Stimulated activated CD4-positive, alpha-beta T cell treated with anti-CD3 and anti-CD28 coated beads, TNF-alpha, amount 100 ng/mL, for 1 hour (primary cell): Measurements from ENCODE around the gene DISP3.

ENCODE experiments used
- DNase-seq, 3 donors: peaks; one replicate each; pipeline ENCODE4 v3.0.0-alpha.2; 2020; ENCODE audit warnings: low read depth in 3 of 3, low spot score in 1 of 3

The DISP3 gene

DNA sequence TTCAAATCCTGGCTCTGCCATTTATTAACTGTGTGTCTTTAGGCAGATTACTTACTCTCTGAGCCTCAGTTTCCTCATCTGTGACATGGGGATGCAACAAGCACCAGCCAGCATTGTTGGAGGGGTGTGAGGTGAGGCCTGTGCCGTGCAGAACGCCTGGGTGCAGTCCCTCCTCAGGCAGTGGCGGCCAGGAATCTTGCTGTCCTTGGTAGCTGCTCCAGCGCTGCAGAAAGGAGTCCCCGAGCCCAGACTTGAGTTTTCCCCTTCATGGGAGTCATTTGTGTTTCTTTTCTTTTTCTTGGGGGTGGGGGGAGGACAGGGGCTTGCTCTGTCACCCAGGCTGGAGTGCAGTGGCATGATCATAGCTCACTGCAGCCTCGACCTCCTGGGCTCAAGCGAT, 46.6 kb downstream of the DISP3 start:
- DNase-seq: no peak

DNA sequence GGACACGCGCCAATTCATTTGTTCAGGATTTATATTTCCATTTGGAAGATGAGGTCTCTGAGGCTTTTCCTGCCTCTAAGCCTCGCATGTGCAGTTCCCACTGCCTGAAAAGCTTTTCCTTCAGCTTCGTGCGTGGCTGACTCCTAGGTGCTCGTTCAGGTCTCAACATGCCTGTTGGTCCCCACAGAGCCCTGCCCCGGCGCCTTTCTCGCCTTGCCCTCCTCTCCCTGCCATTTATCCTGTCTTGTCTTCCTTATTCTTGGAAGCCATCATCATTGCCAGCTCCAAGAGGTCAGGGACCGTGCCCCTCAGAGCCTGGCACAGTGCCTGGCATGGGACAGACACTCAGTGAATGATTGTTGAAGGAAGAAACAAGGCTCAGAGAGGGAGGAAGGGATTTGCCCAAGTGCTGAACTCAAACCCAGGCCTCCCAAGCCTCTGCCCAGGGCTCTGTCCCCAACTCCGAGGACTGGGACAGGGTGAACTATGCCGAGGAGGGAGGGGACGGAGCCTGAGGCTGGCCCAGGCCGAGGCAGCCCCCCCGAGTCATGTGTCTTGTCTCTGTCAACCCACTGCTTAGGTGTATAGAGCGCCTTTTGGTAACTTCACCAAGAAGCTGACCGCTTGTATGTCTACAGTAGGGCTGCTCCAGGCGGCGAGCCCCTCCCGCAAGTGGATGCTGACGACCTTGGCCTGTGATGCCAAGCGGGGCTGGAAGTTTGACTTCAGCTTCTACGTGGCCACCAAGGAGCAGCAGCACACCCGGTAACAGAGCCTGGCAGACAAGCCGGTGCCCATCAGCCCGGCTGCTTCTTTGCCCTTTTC, 47.3 kb downstream of the DISP3 start:
- no peak for DNase-seq

DNA sequence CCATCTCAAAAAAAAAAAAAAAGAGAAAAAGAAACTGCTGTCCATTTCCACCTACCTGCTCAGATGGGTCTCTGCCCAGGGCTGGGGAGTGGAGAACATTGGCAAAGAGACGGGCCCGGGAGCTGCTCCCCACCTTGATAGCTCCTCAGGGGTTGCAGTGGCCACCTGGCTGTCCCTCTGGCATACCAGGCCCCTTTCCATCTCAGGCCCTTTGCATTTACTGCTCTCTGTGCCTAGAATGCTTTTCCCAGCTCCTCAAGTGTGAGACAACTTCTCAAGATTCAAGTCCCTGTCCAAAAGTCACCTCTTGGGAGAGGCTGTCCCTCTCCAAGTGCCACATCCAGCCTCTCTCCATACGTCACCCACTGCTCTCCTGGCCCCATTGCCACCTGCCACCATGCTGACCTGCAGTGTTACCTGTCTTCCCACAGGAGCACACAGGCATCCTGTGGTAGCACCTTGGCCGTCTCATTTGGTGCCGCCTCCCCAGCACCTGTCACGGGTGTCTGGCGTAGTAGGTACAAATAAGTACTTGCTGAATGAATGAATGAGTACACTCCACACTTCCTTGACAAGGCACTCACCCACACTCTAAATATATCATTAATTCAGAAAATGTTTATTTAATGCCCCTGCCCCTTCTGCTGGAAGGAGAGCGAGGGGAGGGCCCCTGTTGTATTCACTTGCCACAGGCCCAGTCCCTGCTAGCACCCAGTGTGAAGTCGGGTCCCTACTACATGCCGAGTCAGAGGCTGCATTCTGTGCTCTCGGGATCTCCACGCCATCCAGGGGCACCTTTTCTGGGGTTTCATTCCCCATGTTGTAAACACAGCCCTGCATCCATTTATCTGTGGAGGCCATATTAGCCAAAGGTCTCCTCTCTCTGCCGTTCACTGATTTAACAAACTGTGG, 48.8 kb downstream of the DISP3 start:
- DNase-seq: no peak

DNA sequence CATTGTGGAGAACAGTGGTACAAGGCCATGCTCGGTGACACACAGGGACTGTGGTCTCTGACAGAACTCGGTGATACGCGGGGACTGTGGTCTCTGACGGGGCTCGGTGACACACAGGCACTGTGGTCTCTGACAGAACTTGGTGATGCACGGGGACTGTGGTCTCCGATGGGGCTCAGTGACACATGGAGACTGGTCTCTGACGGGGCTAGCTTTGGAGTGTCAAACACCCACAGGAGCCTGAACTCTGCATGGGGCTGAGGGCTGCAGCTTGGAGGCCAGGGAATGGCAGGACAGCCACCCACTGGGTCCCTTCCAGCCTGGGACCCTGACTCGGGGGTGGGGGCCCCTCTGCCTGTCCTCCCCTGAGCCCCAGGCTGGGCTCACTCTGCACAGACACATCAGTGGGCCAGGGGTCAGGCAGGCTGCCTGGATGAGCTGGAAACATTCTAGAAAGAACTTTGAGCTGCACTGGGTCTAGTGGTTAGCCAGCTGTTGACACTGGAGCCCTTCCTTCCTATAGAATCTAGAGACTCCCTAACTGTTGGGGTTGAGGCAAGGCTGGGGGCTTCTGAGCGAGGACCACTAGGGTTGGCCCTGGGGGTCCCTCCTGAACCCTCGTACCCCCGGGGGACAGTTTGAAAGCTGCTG, 49.8 kb downstream of the DISP3 start:
- no peak for DNase-seq

DNA sequence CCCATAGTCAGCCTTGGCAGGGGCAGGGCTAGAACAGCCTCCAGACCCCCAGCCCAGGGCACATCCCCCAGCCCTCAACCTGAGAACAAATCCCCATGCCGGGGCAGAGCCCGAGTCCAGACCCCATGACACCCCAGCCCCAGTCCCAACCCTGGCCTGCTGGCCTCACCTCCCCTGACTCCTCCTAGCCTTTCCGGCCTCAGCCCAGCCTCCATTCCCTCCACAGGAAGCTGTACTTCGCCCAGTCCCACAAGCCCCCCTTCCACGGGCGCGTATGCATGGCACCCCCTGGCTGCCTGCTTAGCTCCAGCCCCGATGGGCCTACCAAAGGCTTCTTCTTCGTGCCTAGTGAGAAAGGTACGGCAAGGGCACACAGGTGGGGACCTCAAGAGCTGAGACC, 50.4 kb downstream of the DISP3 start:
- DNase-seq: no peak

DNA sequence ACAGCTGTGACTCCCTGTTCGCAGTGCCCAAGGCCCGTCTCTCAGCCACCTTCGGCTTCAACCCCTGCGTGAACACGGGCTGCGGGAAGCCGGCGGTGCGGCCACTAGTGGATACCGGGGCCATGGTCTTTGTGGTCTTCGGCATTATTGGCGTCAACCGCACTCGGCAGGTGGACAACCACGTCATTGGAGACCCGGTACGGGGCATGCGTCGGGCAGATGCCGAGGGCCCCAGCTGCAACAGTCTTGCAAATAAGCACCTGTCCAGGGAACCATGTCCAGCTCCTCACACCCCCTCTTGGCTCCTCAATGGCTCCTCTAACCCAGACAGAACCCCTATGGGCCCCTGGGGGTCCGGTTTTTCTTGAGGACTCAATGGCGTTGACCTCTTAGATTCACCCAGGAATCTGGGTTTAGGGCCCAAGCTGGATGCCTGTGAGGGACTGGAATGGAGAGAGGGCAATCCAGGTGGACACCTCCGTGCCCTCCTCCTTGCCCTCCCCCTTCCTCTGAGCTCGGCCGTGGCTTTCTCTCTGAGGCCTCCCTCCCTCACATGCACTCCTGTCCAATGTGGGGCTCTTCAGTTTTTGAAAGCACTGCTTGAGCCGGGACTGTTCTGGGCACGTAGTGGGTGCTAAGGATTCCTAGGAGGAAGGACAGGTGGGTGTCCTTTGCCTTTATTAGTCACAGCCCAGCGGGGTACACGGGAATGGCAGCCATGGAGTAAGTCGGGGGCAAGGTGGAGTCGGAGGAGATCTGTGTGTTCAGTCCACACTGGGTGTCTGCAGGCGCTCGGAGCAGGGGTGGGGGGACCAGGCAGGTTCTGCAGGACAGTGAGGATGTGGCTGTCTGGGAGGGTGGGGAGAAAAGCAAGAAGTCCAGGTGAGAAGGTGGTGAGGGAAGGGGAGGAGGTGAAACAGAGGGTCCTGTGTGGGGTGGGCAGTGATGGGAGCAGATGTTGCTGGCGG, 51.1 kb downstream of the DISP3 start:
- DNase-seq: no peak

DNA sequence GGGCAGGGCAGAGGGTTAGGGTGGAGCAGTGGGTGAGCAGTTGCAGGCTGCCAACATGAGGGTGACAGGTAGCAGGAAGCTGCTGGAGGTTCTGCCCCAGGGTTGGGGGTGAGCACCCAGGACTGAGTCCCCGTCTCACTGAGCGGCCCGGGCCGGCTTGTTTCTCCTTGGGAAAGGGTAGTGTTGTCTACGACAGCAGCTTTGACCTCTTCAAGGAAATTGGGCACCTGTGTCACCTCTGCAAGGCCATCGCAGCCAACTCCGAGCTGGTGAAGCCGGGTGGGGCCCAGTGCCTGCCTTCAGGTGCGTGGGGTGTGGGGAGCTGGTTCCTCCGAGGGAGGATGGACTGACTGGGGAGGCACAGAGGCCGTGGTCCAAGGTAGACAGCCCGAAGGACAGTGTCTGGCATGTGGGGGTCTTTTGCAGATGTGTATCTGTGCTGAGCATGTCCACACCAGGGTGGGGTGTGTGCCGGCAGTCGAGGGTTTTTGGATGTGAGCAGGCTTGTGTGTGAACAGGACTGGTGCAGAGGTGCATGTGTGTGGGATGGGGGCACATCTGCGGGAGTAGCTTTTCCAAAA, 51.9 kb downstream of the DISP3 start:
- no peak for DNase-seq

DNA sequence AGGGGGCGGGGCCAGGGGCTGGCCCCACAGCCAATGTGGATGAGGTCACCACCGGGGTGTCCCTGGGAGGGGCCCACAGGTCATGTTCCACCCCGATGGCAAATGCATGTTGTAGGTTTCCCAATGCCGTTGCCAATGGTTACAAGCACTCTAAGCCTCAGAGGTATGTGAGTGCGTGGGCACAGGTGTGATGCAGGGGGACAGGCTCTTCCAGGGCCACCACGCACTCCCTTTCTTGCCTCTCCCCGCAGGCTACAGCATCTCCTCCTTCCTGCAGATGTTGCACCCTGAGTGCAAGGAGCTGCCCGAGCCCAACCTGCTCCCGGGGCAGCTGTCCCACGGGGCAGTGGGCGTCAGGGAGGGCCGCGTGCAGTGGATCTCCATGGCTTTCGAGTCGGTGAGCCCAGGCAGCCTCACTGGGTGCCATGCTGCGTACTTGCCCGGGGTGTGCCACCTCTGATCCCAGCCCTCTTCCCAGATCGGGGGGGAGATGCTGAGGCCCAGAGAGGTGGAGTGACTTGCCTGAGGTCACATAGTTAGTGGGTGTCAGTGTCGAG, 52.4 kb downstream of the DISP3 start:
- no peak for DNase-seq

DNA sequence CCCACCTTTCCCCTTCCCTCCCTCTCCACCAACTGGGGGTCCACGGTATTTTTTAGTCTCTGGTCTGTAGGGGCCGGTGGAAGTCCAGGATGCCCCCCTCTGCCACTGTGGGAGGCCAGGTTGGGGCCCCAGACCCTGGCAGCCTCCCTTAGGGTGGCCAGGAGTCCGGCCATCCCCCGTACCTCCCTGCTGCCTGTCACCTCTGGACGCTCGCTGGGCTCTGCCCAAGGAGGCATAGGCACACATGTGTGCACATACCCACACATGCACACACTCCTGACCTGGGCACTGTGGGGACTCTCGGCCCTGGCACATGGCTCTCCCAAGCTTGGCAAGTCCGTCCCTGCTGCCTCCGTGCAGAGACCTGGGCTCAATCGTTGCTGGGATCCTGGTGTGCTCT, 53.0 kb downstream of the DISP3 start:
- DNase-seq: no peak

DNA sequence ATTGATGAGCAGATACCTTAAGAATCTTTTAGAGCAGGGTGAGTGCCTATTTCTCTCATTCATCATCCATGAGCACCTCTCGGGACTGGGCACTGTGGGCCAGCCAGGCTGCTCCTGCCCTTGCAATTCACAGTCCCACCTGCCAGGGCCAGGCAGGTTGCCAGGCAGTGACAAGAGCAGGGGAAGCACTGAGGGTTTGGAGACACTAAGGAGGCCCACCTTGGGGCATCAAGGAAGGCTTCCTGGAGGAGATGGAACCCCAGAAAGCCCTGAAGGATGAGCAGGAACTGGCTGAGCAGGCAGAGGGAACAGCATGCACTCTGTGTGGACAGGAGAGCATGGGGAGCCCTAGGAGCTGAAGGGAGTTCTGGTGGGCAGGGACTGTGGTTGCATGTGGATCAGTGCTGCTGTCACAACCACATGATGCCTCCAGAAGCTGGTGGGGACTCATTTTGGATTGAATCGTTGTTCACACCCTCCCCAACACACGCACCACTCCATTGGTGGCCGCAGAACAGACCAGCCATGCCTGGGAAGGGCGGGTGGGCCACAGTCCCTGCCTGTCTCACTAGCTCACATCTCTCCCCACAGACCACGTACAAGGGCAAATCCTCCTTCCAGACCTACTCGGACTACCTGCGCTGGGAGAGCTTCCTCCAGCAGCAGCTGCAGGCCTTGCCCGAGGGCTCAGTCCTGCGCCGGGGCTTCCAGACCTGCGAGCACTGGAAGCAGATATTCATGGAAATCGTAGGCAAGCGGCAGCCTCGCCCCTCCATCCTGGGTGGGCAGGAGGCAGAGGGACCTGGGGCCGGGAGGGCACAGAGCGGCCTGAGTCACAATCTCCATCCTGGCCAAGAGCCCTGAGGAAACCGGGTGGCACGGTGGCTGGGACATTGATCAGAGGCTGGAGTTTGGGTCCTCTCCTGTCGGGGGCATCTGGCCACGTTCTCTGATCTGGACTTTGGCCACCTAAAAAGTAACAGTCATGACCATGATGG, 55.1 kb downstream of the DISP3 start:
- DNase-seq: no peak

DNA sequence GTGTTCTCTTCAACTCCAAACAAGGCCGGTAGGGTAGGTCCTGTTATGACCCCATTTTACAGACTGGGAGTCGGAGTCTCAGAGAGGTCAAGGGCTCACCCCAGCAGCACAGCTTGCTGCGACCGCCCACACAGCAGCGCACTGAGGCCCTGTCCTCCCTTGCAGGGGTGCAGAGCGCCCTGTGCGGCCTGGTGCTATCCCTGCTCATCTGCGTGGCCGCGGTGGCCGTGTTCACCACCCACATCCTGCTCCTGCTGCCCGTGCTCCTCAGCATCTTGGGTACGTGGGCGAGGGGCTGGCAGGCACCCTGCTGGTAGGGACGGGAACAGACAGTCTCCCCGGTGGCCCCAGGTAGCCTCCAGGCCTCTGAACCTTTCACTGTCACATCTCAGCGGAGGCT, 55.9 kb downstream of the DISP3 start:
- no peak for DNase-seq

DNA sequence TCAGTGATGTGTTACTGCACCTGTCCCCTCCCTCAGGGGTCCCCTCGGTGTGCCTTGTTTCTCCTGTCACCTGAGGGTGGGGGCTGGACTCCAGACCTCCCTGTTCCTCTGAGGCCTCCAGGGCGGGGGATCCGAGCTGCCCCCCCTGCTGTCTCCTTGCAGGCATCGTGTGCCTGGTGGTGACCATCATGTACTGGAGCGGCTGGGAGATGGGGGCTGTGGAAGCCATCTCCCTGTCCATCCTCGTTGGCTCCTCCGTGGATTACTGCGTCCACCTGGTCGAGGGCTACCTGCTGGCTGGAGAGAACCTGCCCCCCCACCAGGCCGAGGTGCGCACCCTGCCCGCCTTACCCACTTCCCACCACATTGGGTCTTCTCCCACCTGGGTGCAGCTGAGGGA, 56.4 kb downstream of the DISP3 start:
- DNase-seq: no peak

DNA sequence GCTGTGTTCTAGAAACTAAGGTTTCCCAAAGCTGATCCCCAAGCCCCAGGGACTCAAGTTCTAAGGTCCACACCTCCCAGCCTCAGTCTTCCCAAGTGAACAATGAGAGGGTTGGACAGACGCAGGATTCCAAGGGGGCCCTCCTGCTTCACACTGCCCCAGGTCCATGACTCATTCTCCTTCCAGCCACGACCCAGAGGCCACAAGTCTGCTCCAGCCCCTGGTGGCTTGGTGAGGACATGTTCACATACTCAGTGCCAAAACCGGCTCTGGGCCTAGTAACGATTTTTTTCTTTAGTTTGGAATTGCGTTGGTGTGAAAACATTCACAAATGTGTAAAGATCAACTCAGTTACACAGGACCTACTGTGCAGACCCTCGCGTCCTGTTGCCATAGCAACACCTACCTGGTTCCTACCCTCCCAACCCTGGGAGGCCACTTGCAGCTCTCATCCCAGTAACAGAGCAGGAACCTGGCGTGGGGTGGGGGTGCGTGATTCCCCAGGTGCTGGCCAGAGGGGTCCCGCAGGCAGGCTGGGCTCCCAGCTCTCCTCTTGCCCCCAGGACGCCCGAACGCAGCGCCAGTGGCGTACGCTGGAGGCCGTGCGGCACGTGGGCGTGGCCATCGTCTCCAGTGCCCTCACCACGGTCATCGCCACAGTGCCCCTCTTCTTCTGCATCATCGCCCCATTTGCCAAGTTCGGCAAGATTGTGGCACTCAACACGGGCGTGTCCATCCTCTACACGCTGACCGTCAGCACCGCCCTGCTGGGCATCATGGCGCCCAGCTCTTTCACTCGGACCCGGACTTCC, 57.0 kb downstream of the DISP3 start:
- DNase-seq: no peak

DNA sequence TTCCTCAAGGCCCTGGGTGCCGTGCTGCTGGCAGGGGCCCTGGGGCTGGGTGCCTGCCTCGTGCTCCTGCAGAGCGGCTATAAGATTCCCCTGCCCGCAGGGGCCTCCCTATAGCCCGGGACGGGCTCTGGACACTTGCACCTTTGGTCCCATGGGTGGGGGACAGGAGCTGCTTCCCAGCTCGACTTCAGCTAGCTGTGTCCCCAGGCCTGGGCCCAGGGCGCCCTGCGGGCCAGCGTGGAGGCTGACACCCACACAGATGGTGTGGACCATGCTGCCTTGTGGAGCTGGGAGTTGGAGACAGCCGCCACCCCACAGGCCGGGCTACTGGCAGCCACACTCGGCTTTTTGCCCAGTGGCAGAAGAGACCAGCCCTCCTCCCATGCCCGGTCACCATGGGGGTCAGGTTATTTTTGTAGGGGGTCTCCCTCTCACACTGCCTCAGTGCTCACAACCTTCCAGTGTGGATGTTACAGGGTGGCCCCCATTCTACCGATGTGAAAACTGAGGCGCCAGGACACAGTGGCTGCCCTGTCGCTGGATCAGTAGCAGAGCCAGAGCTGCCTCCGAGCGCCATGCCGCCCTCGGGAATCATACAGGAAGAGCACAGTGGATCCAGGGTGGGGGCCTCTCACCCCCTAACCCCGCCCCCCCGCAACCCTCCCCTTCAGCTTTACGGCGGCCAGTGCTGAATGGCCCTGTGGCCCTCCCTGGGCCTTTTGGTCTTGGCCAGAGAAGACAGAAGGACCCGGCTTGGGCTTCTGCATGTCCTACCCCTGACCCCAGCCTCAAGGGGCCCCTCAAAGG, 57.8 kb downstream of the DISP3 start:
- no peak for DNase-seq

DNA sequence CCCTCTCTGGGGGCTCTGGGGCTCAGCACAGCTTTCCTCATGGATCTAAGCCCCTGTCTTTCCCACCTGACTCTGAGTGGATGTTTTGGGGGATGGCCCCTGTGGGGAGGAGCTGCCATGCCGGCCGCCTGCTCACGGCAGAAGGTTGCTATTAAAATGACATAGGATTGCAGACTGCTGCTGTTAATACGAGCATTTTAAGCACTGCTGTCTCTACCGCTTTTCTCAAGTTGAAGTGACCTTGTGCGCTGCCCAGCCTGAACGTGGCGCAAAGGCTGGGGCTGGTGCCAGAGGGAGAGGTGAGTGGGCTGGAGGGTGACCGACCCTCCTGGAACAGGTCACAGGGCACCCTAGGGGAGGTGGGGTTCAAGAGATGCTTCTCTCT, 58.4 kb downstream of the DISP3 start:
- no peak for DNase-seq

DNA sequence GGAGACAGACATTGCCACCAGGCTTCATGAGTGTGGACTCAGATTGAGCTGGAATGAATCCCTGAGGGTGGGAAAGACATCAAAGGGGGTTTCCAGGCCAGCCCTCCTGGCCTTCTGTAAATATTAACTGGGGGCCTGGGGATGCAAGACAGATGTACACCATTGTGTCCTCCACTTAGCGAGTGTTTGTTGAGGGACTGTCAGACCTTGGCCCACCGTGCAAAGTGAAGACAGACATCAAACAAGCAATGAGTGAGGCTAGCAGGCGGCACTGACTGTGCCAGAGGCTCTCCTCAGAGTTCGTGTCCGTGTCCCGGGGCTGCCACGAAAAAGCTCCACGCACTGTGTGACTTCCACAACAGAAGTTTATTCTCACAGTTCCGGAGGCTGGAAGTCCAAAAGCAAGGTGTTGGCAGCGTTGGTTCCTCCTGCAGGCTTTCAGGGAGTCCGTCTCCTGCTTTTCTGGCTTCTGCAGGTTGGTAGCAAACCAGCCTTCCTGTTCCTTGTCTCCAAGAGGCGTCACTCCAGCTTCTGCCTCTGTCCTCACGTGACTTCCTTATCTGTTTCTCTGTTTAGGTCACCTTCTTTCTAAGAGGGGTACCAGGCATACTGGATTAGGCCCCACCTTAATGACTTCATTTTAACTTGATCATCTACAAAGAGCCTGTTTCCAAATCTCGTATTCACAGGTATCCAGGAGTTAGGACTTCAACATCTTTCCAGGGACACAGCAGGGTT, 59.1 kb downstream of the DISP3 start:
- DNase-seq: no peak
